Stomach (tissue), 19 donors: ENCODE results near the gene OR51I1. TPM values are rescaled to one million over a fixed set of nuclear protein-coding genes. Genes with fewer than 3 reads are reported as not detected.

Experiments
- DNase-seq, 2 donors: peaks; one replicate each; pipeline versions ENCODE4 v3.0.0 to v3.0.0-alpha.2; 2013 to 2019
- H3K27ac ChIP-seq, 5 donors: fragments of 200-600 bp in 4 of 5; sonication (generic) in 4 of 5; one replicate each; pipeline ENCODE4 v1.5.1; 2013 to 2019; ENCODE audit warnings: mild to moderate bottlenecking in 1 of 5, moderate library complexity in 1 of 5
- H3K27me3 ChIP-seq, 3 donors: fragments of 200-600 bp; sonication (generic); one replicate each; pipeline ENCODE4 v1.5.1; 2017 to 2019; ENCODE audit warnings: mixed run types in 1 of 3
- H3K36me3 ChIP-seq, 4 donors: fragments of 200-600 bp; sonication (generic); 1 replicate in 3 of 4; 2 replicates in 1 of 4; pipeline ENCODE4 v1.5.1; 2016 to 2019
- H3K4me1 ChIP-seq, 4 donors: fragments of 200-600 bp; sonication (generic); one replicate each; pipeline ENCODE4 v1.5.1; 2016 to 2019
- H3K4me3 ChIP-seq, 4 donors: fragments of 200-600 bp; sonication (generic) in 3 of 4; one replicate each; pipeline ENCODE4 v1.5.1; 2016 to 2019; ENCODE audit warnings: mild to moderate bottlenecking in 1 of 4
- H3K9me3 ChIP-seq, 4 donors: fragments of 200-600 bp; sonication (generic); one replicate each; pipeline ENCODE4 v1.5.1; 2016 to 2019
- CTCF ChIP-seq, 7 experiments: fragments of 450-650 bp in 4 of 7; fragments of 200-600 bp in 3 of 7; sonication (generic) in 3 of 7; IDR thresholded peaks; one replicate each; pipeline ENCODE4 v1.5.1; 2016 to 2019; ENCODE audit warnings: antibody characterized with exemption in 7 of 7, control low read depth in 2 of 7, mild to moderate bottlenecking in 1 of 7
- EP300 ChIP-seq: sonication (generic); formaldehyde crosslinking; IDR thresholded peaks from one replicate; pipeline ENCODE4 v1.6.1; 2017; ENCODE audit warnings: antibody characterized with exemption
- POLR2A ChIP-seq, 4 donors: fragments of 450-650 bp; IDR thresholded peaks; one replicate each; pipeline ENCODE4 v1.6.1; 2016; ENCODE audit warnings: antibody characterized with exemption in 4 of 4, control low read depth in 2 of 4, mild to moderate bottlenecking in 1 of 4, moderate library complexity in 1 of 4
- POLR2AphosphoS5 ChIP-seq, 3 donors: sonication (generic); formaldehyde crosslinking; IDR thresholded peaks; one replicate each; pipeline ENCODE4 v1.6.1; 2016; ENCODE audit warnings: antibody characterized with exemption in 3 of 3
- WGBS, 5 donors: extraction: QIAGEN DNeasy Blood & Tissue Kit in 3 of 5; methylation state at CpG; one replicate each; pipeline versions ENCODE4 v1.1.5 to v1.1.7; 2013 to 2018; 5-methylcytosine and 5-hydroxymethylcytosine counted together
- intact Hi-C: fragments of 100-400 bp; cut with DNase I; formaldehyde crosslinking; loops from one replicate; pipeline ENCODE4 v1.15.1; 2023; ENCODE audit warnings: low total_unique reads
- long read RNA-seq, 10 donors: transcript quantifications; one replicate each; lab custom pipeline, GENCODE V29; 2026
- polyA plus RNA-seq, 3 donors: library from polyadenylated mRNA; stranded (reverse); fragments of 200-250 nt; gene quantifications; one replicate each; pipeline ENCODE4 v1.2.3, GENCODE V29; 2013
- total RNA-seq, 5 donors: library from RNA; depleted of rRNA; stranded (reverse); fragments of >200 nt; gene quantifications; one replicate each; pipeline versions ENCODE4 v1.1.0 to v1.2.3, GENCODE V29; 2014 to 2016
- donor health status: healthy with polysubstance abuse.
- donor health status: Bipolar disorder and iron deficiency.
- donor health status: healthy.

The OR51I1 gene
- total RNA-seq (not detected), polyA plus RNA-seq (not detected)
- long read RNA-seq, donor 1: 0 reads
- long read RNA-seq, donor 2: 0 reads
- long read RNA-seq, donor 3: 0 reads
- long read RNA-seq, donor 4: 0 reads
- long read RNA-seq, donor 5: 0 reads
- long read RNA-seq, donor 6: 0 reads
- long read RNA-seq, donor 7: 0 reads
- long read RNA-seq, donor 8: 0 reads
- long read RNA-seq, donor 9: 0 reads
- long read RNA-seq, donor 10: 0 reads

GRCh38 chr11:5441414-5441813 is at the start of gene OR51I1:
TSS of gene OR51I1 (minus strand) at chr11:5441514. CDS start at chr11:5441514, 0 bp downstream.
- no peak for DNase-seq
- Histone ChIP-seq H3K36me3 (no peaks in the 10 kb centered on the region), H3K27ac (no peak within 1 kb of the TSS), H3K9me3 (no peaks in the 10 kb centered on the region), H3K4me1 (no peaks in the 10 kb centered on the region), H3K27me3 (no peaks in the 10 kb centered on the region), H3K4me3 (no peak within 1 kb of the TSS)
- no peak for TF ChIP-seq CTCF (IDR thresholded peaks at IDR 0.05)
- TF ChIP-seq EP300: no peak
- TF ChIP-seq POLR2A (IDR thresholded peaks at IDR 0.05): no peak
- no peak for TF ChIP-seq POLR2AphosphoS5 (IDR thresholded peaks at IDR 0.05)
- intact Hi-C loops: no loop called here
- WGBS, 5 donors: 24 to 33% (median 32%) methylated on average over 2 of the region's 2 CpGs

GRCh38 chr11:5489576-5490357 is 48.5 kb upstream of the OR51I1 start:
- TF ChIP-seq POLR2AphosphoS5 (IDR thresholded peaks at IDR 0.05) (no peak), EP300 (no peak), CTCF (IDR thresholded peaks at IDR 0.05) (no peak), POLR2A (IDR thresholded peaks at IDR 0.05) (no peak)
- 47 to 54% (median 52%) methylated on average over 5 of the region's 5 CpGs for WGBS, 5 donors
- intact Hi-C loops: loop anchor here (5.0 kb wide), 1 partner anchor 318 kb away; the partner anchor contains the start of gene OR52N2
- Histone ChIP-seq H3K27ac (no peak overlapping the region), H3K4me1 (no peaks in the 10 kb centered on the region), H3K36me3 (no peaks in the 10 kb centered on the region), H3K4me3 (no peak overlapping the region), H3K9me3 (no peaks in the 10 kb centered on the region), H3K27me3 (no peaks in the 10 kb centered on the region)
- DNase-seq: no peak

- H3K4me1 ChIP-seq: no peaks in the 10 kb centered on the region
- no peak overlapping the region for H3K27ac ChIP-seq
- no peak for DNase-seq
- TF ChIP-seq EP300: no peak
- H3K4me3 ChIP-seq: no peak overlapping the region
- no peaks in the 10 kb centered on the region for H3K27me3 ChIP-seq
- no peaks in the 10 kb centered on the region for H3K36me3 ChIP-seq
- no peaks in the 10 kb centered on the region for H3K9me3 ChIP-seq
- WGBS, 5 donors: 82 to 97% (median 94%) methylated on average over 4 of the region's 4 CpGs
- intact Hi-C loops: loop anchor here (5.0 kb wide), 1 partner anchor 318 kb away; the partner anchor contains the start of gene OR52N2
These were observed 47.6 kb upstream of the OR51I1 start for GRCh38 chr11:5488798-5489399.

- intact Hi-C loops: loop anchor here (5.0 kb wide), 1 partner anchor 319 kb away; the partner anchor contains the start of gene OR52N2
- Histone ChIP-seq H3K36me3 (no peaks in the 10 kb centered on the region), H3K4me3 (no peak within 1 kb of the TSS), H3K27ac (no peak within 1 kb of the TSS), H3K4me1 (no peaks in the 10 kb centered on the region), H3K9me3 (no peaks in the 10 kb centered on the region), H3K27me3 (no peaks in the 10 kb centered on the region)
- TF ChIP-seq POLR2A (IDR thresholded peaks at IDR 0.05) (no peak), POLR2AphosphoS5 (IDR thresholded peaks at IDR 0.05) (no peak), CTCF (IDR thresholded peaks at IDR 0.05) (no peak), EP300 (no peak)
- DNase-seq: no peak
These were observed 47.1 kb upstream of the OR51I1 start, which contains the start of gene OR52D1 for GRCh38 chr11:5488385-5488784. TSS of gene OR52D1 (plus strand) at chr11:5488685. CDS start at chr11:5488707, 22 bp downstream.
